NB4 (cell line): ENCODE results near the gene ANKRD53.
A peak's percentile ranks its signal among the peaks of the same experiment; 100 is the strongest.

Experiments
- POLR2A ChIP-seq: IDR thresholded peaks from 2 replicates; pipeline ENCODE4 v1.6.1; 2011; ENCODE audit warnings: mild to moderate bottlenecking; ENCODE audit not compliant: insufficient read length; ENCODE audit errors: extremely low read depth
- TF ChIP-seq, protein P1 (sequence below): IDR thresholded peaks from one replicate; pipeline ENCODE4 v1.5.1; 2012; ENCODE audit warnings: low read depth, low read length

DNA sequence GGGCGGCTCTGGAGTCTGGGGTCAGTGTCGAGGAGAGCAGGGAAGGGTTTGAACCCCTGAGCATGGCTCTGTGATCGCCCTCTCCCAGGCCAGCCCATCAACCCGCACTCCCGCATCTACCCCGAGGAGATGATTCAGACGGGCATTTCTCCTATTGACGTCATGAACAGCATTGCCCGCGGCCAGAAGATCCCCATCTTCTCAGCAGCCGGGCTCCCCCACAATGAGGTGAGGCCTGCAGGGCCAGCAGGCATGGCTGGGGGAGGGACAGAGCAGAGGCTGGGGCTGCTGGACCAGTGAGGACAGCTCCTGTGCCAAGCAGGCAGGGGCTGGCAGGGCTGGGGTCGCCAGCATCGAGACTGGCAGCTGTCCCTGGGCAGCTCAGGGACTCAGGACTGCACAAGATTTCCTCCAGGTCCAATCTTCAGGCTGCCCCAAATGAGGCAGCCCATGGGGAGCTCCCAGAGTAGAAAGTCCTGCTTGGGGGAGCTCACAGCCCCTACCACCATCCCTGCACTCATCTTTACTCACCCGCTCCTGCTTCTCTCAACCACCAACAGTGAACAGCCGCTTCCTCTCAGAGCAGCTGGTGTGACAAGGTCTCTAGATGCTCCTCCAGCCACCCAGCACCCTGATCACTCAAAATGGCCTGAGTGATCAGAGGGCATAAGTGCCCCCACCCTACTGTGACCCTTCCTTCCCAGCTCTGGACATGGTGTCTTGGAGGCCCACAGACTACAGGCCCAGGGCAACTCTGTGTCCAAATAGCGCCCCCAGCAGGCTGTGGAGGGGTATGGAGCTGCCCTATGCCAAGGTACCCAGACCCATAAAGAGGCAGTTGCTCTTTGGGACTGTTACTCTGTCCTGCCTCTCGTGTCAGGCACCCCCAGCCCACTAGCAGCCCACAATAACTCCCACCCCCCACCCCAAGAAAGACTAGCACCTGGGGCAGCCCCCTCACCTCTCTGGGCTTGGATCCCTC, 18.3 kb upstream of the ANKRD53 start:
- no peak for TF ChIP-seq POLR2A
- TF ChIP-seq, protein P1, sequence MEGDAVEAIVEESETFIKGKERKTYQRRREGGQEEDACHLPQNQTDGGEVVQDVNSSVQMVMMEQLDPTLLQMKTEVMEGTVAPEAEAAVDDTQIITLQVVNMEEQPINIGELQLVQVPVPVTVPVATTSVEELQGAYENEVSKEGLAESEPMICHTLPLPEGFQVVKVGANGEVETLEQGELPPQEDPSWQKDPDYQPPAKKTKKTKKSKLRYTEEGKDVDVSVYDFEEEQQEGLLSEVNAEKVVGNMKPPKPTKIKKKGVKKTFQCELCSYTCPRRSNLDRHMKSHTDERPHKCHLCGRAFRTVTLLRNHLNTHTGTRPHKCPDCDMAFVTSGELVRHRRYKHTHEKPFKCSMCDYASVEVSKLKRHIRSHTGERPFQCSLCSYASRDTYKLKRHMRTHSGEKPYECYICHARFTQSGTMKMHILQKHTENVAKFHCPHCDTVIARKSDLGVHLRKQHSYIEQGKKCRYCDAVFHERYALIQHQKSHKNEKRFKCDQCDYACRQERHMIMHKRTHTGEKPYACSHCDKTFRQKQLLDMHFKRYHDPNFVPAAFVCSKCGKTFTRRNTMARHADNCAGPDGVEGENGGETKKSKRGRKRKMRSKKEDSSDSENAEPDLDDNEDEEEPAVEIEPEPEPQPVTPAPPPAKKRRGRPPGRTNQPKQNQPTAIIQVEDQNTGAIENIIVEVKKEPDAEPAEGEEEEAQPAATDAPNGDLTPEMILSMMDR, result peak; percentile 36
